CD4-positive, alpha-beta T cell treated with Interleukin-6 at 100 ng/mL for 8 hours (primary cell): ENCODE data around the gene GADD45GIP1.
A peak's percentile ranks its signal among the peaks of the same experiment; 100 is the strongest.

ENCODE experiments used
- DNase-seq: peaks from one replicate; pipeline ENCODE4 v3.0.0-alpha.2; 2020; ENCODE audit warnings: mixed read lengths, low spot score

The GADD45GIP1 gene

GRCh38 chr19:12956446-12957388, at the start of gene GADD45GIP1:
Gene GADD45GIP1 (minus strand): TSS chr19:12957223. CDS start chr19:12957212, 11 bp downstream.
- peak; percentile 76 for DNase-seq

- DNase-seq = no peak
These were observed 48.9 kb upstream of the GADD45GIP1 start for GRCh38 chr19:13005861-13006370.

GRCh38 chr19:13005253-13005652, 48.2 kb upstream of the GADD45GIP1 start:
- no peak for DNase-seq

GRCh38 chr19:13004273-13004672, 47.2 kb upstream of the GADD45GIP1 start:
- DNase-seq = no peak

GRCh38 chr19:13003081-13003480, 46.1 kb upstream of the GADD45GIP1 start:
- no peak for DNase-seq

GRCh38 chr19:13002166-13002898, 45.3 kb upstream of the GADD45GIP1 start:
- DNase-seq = no peak

- DNase-seq = no peak
These were observed 44.6 kb upstream of the GADD45GIP1 start for GRCh38 chr19:13001502-13002165.

GRCh38 chr19:13001166-13001501, 44.1 kb upstream of the GADD45GIP1 start:
- DNase-seq = no peak

GRCh38 chr19:12997967-12998940, 41.2 kb upstream of the GADD45GIP1 start:
- no peak for DNase-seq

- DNase-seq = no peak
These were observed 40.4 kb upstream of the GADD45GIP1 start for GRCh38 chr19:12997179-12997966.

GRCh38 chr19:12996406-12997094, 39.5 kb upstream of the GADD45GIP1 start:
- DNase-seq = no peak

GRCh38 chr19:12995596-12996405, 38.8 kb upstream of the GADD45GIP1 start:
- DNase-seq = no peak

- peak; percentile 37 for DNase-seq
These were observed 37.9 kb upstream of the GADD45GIP1 start, which contains the start of gene NFIX for GRCh38 chr19:12994701-12995595. Gene NFIX (plus strand): TSS chr19:12995475. CDS start chr19:12995838, 363 bp downstream.

GRCh38 chr19:12993562-12993961, 36.5 kb upstream of the GADD45GIP1 start:
- DNase-seq = no peak

GRCh38 chr19:12992729-12993128, 35.7 kb upstream of the GADD45GIP1 start:
- DNase-seq = no peak

- no peak for DNase-seq
These were observed 34.3 kb upstream of the GADD45GIP1 start for GRCh38 chr19:12991296-12991695.

- no peak for DNase-seq
These were observed 33.8 kb upstream of the GADD45GIP1 start for GRCh38 chr19:12990853-12991252.

GRCh38 chr19:12990431-12990830, 33.4 kb upstream of the GADD45GIP1 start:
- no peak for DNase-seq
